Stimulated activated CD4-positive, alpha-beta T cell treated with anti-CD3 and anti-CD28 coated beads, Interleukin-12 subunit alpha, Interleukin-12 subunit beta, amount 100 ng/mL, for 24 hours (primary cell): ENCODE data around the gene MECP2.

Source experiments
- DNase-seq, 2 experiments: peaks; one replicate each; pipeline ENCODE4 v3.0.0-alpha.2; 2020; ENCODE audit warnings: low read depth in 2 of 2

Gene MECP2

DNA sequence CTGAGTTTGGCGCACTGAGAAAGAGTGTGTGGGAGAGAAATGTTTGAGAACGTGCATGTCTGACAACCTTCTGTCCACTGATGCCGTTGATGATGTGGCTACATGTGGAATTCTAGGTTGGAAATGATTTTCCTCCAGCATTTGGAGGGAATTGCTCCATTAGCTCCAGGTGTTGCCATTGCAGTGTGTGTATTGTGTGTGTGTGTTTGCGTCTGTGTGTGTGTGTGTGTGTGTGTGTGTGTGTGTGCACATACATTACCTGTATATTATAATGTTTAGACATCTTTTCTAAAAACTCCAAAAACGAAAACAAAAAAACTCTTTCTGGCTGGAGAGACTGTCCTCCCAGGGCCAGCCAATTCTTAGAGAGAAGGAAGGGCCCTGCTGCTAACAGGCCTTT lies 18.2 kb upstream of the MECP2 start:
- no peak for DNase-seq

DNA sequence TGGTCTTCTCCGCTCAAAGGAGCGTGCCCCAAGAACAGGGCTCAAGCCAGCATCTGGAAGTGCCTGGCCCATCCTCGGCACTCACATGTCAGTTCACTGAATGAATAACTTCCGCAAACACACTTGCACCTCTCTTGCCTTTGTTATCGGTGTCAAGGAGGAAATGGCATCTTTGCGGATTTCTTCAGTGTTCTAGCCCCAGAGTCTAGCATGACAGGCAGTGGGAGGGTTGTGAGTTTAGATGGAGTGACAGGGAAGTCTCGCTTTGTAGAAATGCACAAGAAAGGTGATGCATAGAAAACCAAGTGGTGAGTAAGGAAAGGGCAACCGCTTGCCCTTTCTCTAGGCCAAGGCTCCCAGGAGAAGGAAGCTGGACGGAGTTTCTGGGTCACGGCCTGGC lies 17.6 kb upstream of the MECP2 start:
- DNase-seq = no peak

DNA sequence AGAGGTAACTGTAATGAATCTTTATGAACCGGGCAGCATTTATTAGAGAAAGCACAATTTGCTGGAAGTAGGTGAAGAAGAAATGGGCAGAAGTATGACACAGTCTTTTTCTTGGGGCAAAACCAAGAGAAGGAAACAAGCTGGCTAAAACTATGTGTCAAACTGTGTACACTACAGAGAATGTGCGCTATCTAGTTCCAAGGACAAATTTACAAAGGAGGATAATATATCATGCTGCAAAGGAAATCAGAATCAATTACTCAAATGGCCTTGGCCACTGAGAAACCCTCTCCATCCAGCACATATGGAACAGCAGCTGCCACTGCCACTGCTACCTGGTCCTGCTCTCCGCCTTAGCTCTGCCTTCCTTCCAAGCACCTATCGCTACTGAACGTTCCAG lies 17.1 kb upstream of the MECP2 start:
- DNase-seq = no peak

DNA sequence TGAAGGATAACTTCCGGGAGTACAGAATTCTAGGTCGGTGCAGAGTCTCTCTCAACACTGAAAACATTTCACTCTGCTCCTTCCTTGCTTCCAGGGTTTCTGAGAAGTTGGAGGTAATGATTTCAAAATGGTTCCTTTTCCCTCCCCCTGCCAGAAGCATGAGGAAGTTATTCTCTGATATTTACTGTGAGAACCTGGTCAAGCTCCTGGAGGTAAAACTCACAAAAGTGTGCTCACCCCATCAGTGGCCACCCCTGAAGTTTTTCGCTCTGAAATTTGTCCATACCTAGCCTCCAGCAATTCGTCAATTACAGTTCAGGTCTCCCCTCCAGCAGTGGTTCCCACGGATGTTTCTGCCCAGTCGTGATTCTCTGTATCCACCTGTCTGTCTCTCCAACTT lies 16.2 kb upstream of the MECP2 start:
- no peak for DNase-seq

DNA sequence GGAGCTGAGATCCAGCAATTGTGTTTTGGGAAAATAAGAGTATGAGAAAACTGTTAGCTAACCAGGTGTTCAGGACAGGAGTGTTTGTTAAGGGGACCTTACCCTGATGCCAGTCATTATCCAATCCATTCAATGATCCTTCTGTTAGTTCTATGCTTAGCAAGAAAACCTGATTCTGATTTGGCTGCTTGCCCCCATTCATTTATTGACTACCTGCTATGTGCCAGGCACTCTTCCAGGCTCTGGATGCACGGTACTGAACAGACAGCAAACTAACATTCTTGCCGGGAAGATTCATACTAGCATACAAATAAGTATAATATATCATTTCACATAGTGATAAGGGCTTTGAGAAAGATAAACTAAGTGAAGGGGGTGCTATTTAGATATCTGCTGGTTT lies 1.0 kb upstream of the MECP2 start:
- no peak for DNase-seq

DNA sequence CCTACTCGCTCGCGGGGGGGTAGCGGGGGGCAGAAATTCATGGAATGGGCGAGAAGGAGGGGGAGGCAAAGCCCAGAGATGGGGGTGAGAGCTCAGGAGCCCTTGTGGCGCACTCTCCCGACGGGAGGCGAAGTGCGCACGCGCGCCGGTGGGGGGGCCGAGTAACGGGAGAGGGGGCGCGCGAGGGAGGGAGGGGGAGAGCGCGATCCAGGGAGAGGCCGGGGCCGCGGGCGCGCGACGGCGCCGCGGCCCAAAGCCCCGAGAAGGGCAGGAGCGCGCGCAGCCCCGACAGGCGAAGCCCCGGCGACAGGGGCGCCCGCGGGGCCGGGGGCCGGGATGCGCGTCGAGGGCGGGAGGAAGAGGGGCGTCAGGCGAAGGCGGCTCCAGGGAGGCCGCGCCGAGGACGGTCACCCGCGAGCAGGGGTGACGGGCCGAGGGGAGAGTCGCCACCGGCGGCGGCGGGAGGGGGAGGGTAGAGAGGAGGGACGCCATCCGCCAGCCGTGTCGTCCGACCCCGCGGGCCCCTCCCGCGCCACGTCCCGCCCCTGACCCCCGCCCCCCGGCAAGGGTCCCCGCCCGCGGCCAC lies 421 bp downstream of the MECP2 start:
- DNase-seq = peak; percentile 25 to 34

DNA sequence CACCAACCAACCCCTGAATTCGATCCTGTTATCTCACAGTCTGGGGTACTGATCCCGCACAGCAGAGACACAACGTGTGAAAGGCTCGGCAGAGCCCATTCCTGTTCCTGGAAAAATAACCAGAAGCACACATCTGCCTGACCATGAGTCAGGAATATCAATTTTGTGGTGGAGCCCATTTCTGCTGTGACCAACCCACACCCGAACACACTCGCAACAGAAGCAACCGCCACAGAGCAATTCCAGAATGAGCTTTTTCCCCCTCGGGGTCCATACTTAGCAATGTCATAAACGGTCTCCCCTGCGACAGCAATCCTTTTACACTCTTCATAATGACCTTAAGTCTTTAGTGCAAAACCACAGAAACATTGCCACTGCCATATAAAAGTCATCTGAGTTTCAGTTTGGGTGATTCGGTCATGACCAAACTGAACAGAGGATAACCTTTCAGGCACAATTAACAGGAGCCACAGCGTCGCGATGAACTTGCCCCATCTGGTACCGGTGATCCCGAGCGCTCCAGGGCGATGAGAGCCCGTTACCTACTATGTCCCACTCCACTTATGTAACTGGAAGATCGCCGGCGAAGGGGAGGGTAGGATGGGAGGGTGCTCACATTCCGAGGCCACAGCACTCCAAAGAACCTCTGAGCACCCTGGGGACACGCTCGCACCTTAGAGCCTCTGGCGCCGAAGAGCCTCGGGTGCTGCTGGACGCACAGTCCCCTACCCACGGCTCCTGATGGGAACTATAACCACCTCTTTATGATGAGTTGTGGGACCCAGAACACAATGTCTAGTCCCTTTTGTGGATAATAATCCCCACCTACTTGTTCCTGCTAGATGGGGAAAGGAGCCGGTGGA lies 1.1 kb downstream of the MECP2 start:
- DNase-seq = no peak

DNA sequence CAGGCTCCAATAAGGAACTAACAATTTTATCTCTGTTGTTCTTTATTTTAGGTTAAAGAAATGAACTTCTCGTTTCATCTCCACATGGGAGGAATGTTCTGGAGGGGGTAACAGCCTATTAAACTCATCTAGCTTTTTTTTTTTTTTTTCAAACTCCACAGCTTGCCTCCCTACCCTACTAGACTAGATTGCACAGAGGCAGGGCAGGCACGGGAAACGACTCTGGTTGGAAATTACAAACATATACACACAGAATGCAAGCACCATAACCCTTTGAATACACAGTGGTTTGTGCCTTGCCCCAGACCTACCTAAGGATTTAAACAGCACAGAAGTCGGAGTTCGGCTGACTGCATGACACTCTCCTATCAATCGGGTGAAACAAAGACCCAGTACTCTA lies 2.7 kb downstream of the MECP2 start:
- DNase-seq = no peak

DNA sequence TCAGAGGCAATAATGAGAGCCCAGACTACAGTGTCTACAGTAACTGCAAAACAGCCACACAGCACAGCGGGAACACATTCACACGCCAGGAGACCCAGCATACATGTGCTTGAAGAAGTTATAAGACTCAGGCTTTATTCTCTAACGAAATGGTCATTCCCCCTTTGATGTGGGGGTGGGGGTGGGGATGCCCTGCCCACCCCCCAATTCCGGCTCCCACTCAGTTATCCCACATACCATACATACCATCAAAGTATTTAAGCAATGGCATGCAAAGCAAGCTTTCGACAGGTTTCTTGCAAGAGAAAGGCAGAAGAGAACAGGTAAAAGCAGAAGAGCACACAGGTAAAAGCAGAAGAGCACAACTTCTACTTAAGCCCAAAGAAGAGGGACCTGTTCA lies 3.6 kb downstream of the MECP2 start:
- no peak for DNase-seq

DNA sequence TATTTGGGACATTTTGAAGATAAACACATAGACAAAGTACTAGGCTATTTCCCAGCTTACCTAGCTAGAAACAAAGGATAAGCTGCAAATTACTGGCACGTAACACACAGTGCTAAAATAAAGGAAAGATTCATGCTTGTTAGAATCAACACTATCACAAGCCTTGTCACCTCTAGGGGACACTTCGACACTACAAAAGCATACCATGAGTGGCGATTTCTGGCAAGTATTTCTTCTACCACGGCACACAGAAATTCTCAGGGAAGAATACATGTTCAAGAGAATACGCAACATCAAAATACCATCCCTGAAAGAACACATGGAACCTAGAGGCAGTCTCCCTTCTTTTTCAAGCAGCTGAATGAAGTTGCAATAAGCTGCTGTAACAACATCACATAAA lies 5.1 kb downstream of the MECP2 start:
- no peak for DNase-seq

DNA sequence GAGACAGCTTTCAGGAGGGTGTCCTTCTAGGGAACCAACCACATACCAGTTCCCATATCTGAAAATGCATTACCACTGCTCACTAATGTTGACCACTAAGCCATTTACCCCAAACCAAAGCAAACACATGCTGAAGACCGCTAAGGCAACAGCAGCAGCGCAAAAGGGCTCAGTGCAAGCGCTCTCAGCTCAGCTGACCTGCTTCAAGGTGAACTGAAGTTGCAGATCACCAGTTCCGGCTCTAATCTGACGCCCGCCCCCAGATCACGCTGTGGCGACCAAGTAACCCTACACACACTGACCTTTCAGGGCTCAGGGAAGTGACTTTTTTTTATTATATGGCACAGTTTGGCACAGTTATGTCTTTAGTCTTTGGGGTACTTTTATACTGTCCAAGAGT lies 5.8 kb downstream of the MECP2 start:
- DNase-seq = no peak

DNA sequence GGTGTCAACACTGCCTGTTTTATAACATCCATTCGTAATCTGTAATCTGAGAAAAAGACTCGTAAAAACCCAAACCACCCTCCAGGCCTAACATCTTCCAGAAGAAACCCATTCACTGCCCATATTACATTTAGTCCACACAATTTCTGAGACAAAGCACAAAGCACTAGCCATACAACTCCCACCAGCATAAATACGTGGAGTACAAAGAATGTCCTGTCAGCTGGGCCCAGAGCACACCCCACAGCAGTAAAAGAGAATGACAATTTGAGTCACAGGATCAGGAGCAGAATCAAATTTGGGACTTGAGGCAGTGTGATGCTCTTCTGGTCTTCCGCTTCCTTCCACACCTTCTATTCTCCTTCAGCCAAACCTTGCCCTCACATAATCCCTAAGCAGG lies 6.8 kb downstream of the MECP2 start:
- DNase-seq = no peak

DNA sequence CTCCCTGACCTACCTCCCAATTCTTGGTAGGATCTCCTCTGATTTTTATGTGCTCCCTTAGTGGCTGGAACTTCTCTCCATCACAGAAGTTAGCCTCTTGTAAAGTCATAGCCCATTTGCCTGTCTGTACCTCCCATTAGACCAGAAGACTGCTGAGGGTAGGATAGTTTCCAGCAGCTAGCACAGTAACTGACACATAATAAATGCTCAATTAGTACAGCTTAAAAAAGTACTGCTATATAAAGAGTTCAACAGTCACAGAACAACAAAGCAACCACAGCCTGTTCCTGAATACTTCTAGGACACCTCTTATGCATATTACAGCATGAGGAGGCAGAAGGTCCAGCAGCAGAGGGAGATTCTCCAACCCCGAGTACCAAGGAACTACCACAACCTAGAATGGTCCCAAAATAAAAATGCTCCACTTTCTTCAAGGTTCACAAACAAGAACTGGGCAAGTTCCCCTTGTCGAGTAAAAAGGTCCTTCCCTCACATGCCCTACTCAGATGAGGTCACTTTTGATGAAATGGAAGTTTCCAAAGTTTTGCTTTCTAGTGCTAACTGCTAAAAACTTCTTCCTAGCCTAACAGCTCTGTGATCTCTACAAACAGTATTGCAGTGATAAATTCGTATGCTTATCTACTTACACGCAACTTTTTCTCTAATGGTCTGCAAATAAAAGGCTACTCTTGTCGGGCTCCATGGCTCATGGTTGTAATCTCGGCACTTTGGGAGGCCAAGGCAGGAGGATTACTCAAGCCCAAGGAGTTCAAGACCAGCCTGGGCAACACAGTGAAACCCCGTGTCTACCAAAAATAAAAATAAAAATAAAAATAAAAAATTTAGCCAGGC lies 12.8 kb downstream of the MECP2 start:
- no peak for DNase-seq

DNA sequence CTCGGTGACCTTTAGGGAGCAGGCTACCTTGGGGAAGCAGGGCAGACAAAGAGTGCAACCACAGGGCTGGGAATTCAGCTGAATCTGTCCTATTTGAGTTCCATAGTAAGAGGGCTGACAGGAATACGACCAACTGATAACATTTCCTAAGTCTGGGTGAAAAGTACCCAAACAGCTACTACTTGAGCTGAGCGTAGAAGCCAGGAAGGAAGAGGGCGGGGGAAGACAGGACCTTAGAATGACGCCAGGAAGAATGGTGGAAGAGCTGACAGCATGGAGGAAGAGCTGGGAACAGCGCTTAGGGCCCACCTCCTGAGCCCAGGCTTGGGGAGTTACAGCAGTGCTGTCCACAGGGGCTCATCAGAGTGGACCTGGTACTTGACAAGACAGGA lies 14.4 kb downstream of the MECP2 start:
- no peak for DNase-seq

DNA sequence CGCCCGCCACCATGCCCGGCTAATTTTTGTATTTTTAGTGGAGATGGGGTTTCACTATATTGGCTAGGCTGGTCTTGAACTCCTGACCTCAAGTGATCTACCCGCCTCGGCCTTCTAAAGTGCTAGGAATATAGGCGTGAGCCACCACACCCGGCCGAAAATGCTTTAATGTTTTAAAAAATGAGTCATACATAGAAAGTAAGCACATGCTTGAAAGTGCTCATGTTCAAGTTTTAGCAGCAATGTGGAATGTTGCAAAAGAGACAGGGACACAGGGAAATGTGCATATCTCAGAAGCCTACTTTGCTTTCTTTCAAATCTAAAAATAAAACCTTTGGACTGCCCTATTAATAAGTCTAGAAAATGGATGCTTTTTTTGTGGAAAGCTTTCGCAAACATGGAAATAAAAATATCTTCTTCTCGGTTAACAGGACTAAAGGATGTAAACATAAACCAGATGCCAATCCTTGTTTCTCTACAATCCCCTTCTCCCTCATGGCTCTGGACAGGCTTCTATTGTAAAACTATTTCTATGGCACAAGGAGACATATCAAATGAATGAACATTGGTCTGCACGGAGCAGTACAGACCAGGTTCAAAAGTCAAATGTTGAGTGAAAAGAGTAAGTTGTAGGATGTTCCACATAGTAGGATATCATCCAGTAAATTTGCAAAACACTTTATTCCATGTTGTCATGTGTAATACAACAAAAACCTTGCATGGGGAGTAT lies 15.0 kb downstream of the MECP2 start:
- no peak for DNase-seq

DNA sequence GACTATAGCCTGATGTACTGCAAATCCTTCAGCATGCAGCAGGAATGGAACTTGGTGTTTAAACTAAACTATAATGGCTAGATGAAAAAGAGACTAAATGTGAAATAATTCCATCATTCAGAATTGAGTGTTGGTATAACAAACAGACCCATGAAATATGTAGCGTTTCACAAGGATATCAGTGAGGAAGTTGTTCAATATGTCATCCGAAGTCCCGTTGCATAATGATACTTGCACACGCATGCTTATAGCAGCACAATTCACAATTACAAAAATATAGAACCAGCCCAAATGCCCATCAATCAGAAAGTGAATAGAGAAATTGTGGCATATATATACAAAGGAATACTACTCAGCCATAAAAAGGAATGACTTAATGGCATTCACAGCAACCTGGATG lies 20.4 kb downstream of the MECP2 start:
- DNase-seq = no peak

DNA sequence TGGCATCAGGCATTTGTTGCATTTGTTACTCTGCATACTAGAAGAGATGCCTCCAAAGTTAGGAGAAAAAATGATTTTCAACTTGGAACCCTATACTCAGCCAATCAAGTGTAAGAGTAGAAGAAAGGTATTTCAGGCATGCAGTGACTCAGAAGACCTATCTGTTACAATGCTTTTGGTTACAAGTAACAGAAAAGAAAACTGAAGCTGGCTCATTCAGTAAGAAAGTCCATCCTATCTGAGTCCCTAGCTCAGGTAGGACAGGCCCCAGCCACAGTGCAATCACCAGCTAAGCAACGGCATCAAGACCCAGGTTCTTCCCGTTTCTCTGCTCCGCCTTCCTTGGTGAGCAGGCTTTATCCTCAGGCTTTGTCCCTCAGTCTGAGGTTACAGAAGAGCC lies 23.3 kb downstream of the MECP2 start:
- DNase-seq = no peak

DNA sequence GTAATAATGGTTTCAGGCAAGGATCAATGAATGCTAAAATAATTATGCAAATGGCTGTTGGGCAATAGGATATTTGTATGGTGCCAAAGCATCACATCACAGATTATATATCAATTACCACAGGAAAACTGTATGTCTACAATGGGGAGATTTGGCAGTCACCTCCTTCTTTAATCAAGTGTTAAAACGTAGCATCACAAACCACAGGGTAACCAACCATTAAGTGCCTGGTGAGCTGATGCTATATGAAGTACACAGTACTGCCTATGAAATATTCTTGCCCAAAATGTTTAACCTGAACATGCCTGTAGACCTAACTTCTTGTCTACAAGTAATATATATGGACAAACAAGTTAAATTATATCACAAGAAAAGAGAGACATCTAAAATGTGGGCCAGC lies 25.3 kb downstream of the MECP2 start:
- DNase-seq = no peak

DNA sequence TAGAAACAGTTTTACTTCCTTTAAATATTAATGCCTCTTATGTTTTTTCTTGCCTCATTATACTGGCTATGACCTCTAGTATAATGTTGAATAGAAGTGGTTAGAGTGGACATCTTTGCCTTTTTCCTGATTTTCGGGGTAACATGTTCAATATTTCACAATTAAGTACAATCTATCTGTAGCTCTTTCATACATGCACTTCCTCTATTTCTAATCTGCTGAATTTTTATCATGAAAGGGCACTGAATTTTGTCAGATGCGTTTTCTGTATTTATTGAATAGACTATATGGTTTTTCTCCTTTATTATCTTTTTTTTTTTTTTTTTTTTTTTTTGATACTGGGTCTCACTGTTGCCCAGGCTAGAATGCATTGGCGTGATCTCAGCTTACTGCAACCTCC lies 29.0 kb downstream of the MECP2 start:
- DNase-seq = no peak

DNA sequence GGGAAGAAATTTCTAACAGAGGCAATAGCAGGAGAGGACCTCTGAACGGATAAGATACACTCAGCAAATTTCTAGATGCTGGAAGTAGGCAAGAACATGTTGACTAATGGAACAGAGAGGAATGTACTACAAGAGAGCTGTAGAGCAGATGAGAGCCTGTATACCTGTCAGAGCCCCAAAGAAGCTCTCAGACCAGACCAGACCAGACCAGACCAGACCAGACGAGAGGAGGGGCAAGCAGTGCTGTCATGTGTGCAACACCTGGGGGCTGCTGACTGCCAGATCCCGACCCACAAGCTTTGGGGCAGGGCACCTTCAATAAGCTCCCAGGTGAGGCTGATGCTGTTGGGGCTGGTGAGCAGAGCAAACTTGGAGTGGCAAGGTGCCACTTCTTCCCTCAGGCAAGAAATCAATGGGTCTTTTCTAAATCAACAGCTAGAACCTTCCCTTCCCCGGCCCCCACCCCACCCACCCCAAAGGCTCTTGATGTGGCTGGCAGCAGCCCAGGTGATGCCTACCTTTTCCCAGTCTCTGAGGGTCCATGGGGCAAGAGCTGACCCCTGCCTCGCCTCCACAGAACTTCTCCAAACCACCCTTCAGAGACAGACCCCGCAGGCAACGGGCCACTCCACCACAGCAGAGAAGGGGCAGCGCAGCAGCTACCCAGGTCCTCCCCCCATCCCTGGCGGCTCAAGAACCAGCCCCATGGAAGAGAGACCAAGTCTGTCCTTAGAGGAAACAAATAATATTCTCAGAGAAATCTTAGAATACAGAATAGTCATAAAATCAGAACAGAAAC lies 32.7 kb downstream of the MECP2 start:
- no peak for DNase-seq

DNA sequence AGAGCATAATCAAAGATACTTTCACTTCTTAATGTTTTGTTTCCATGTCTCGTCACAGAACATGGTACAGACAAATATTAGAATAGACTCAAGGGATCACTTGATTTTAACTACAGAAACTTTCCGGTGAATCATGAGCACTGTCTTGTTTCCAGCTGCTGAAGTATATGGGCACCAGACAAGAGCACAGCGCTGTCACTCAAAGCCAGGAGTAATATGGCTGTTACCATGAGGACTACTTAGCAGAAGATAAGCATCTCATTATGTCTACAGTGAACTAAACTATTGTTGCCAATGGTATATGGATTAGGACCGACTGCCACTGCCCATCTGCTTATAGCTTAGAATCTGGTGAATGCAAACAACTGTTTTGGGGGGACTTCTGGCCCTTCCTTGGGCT lies 34.3 kb downstream of the MECP2 start:
- no peak for DNase-seq
